Stomach (tissue), 4 donors: ENCODE data around the gene CD109.

Source experiments
- EP300 ChIP-seq: sonication (generic); formaldehyde crosslinking; IDR thresholded peaks from one replicate; pipeline ENCODE4 v1.6.1; 2017; ENCODE audit warnings: antibody characterized with exemption
- POLR2A ChIP-seq, 4 donors: fragments of 450-650 bp; IDR thresholded peaks; one replicate each; pipeline ENCODE4 v1.6.1; 2016; ENCODE audit warnings: antibody characterized with exemption in 4 of 4, control low read depth in 2 of 4, mild to moderate bottlenecking in 1 of 4, moderate library complexity in 1 of 4
- TF ChIP-seq, protein P1 (sequence below), 7 experiments: fragments of 450-650 bp in 4 of 7; fragments of 200-600 bp in 3 of 7; sonication (generic) in 3 of 7; IDR thresholded peaks; one replicate each; pipeline ENCODE4 v1.5.1; 2016 to 2019; ENCODE audit warnings: antibody characterized with exemption in 7 of 7, control low read depth in 2 of 7, mild to moderate bottlenecking in 1 of 7

- TF ChIP-seq EP300 = no peak
- TF ChIP-seq, protein P1, sequence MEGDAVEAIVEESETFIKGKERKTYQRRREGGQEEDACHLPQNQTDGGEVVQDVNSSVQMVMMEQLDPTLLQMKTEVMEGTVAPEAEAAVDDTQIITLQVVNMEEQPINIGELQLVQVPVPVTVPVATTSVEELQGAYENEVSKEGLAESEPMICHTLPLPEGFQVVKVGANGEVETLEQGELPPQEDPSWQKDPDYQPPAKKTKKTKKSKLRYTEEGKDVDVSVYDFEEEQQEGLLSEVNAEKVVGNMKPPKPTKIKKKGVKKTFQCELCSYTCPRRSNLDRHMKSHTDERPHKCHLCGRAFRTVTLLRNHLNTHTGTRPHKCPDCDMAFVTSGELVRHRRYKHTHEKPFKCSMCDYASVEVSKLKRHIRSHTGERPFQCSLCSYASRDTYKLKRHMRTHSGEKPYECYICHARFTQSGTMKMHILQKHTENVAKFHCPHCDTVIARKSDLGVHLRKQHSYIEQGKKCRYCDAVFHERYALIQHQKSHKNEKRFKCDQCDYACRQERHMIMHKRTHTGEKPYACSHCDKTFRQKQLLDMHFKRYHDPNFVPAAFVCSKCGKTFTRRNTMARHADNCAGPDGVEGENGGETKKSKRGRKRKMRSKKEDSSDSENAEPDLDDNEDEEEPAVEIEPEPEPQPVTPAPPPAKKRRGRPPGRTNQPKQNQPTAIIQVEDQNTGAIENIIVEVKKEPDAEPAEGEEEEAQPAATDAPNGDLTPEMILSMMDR (IDR thresholded peaks at IDR 0.05) = no peak
- TF ChIP-seq POLR2A (IDR thresholded peaks at IDR 0.05) = no peak
Observed at GRCh38 chr6:73694711-73695411, 1.1 kb upstream of the CD109 start.
